Endodermal cell (in vitro differentiated cells): Measurements from ENCODE around the gene USP14. TPM values are rescaled to one million over a fixed set of nuclear protein-coding genes. Genes with fewer than 3 reads are reported as not detected.

Source experiments
- DNase-seq: peaks from one replicate; pipeline ENCODE4 v3.0.0-alpha.2; 2017
- H3K27ac ChIP-seq: 2 replicates; pipeline ENCODE4 v1.5.1; 2013; ENCODE audit warnings: mild to moderate bottlenecking, low read depth, low read length, moderate library complexity
- H3K27me3 ChIP-seq: 2 replicates; pipeline ENCODE4 v1.6.1; 2013; ENCODE audit warnings: mild to moderate bottlenecking, low read length, moderate library complexity; ENCODE audit not compliant: insufficient read depth, control insufficient read depth, poor library complexity, severe bottlenecking
- H3K36me3 ChIP-seq: 2 replicates; pipeline ENCODE4 v1.7.0; 2013; ENCODE audit warnings: mild to moderate bottlenecking, low read length, moderate library complexity; ENCODE audit not compliant: control insufficient read depth, insufficient read depth
- H3K4me1 ChIP-seq: one replicate; pipeline ENCODE4 v1.7.0; 2013; ENCODE audit warnings: low read length; ENCODE audit not compliant: control insufficient read depth, insufficient read depth
- H3K4me3 ChIP-seq: 2 replicates; pipeline ENCODE4 v1.5.1; 2013; ENCODE audit warnings: mild to moderate bottlenecking, low read length, moderate library complexity
- H3K9ac ChIP-seq: 2 replicates; pipeline ENCODE4 v1.6.1; 2013; ENCODE audit warnings: mild to moderate bottlenecking, low read length, moderate library complexity; ENCODE audit not compliant: poor library complexity, severe bottlenecking; ENCODE audit errors: extremely low read depth
- H3K9me3 ChIP-seq: 2 replicates; pipeline ENCODE4 v1.6.1; 2013; ENCODE audit warnings: mild to moderate bottlenecking, low read length, moderate library complexity; ENCODE audit not compliant: control insufficient read depth
- H3K27ac Mint-ChIP-seq: 2 replicates; pipeline ENCODE4 v1.8.0; 2020; ENCODE audit warnings: mixed read lengths
- H3K27me3 Mint-ChIP-seq: 2 replicates; pipeline ENCODE4 v1.8.0; 2021; ENCODE audit warnings: mild to moderate bottlenecking, mixed read lengths; ENCODE audit not compliant: insufficient read depth
- H3K36me3 Mint-ChIP-seq: 2 replicates; pipeline ENCODE4 v1.8.0; 2020; ENCODE audit warnings: low read depth, mixed read lengths
- H3K4me1 Mint-ChIP-seq: 2 replicates; pipeline ENCODE4 v1.8.0; 2020; ENCODE audit warnings: mixed read lengths
- H3K4me3 Mint-ChIP-seq: 2 replicates; pipeline ENCODE4 v1.8.0; 2020; ENCODE audit warnings: mild to moderate bottlenecking, moderate library complexity, mixed read lengths
- H3K9me3 Mint-ChIP-seq: 2 replicates; pipeline ENCODE4 v1.8.0; 2020; ENCODE audit warnings: mild to moderate bottlenecking, mixed read lengths
- WGBS, 2 experiments: methylation state at CpG; one replicate each; pipeline versions ENCODE4 v1.1.5 to v1.1.7; 2013; ENCODE audit warnings: missing lambda C conversion rate in 2 of 2, mixed read lengths in 1 of 2; ENCODE audit not compliant: insufficient coverage in 1 of 2, insufficient read length in 1 of 2; 5-methylcytosine and 5-hydroxymethylcytosine counted together
- total RNA-seq, 2 donors: library from RNA; stranded (reverse); fragmentation: NEBNext Ultra II Directional in 1 of 2; extraction: Animal tissue kit (Norgen Biotek cat#: 25700) in 1 of 2; gene quantifications; 2 replicates in 1 of 2; 3 replicates in 1 of 2; pipeline ENCODE4 v1.2.1, GENCODE V29; 2021
- TF ChIP-seq, protein P1 (sequence below): fragments of 200-600 bp; sonication (generic); conservative IDR thresholded peaks from 2 replicates; pipeline ENCODE4 v1.5.0; 2021; ENCODE audit warnings: antibody characterized with exemption, mild to moderate bottlenecking

The USP14 gene
- total RNA-seq, 2 donors from 2014 or later, result 76.2 to 92.4 TPM

DNA sequence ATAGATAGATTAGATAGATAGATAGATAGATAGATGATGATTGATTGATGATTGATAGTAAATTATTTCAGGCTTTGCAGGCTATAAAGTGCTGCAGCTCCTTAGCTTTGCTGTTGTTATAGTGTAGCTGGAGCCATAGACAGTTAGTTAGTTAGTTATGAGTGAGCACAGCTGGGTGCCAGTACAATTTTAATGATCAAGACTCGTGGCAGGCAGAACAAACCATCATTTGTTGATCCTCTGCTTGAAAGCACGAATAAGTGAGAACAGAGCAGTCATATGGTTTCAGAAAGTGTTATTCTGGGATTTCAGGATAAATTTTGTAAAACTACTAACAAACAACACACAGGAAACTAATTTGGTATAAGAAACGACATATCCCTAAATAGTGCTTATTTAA, 55.6 kb downstream of the USP14 start:
- Histone ChIP-seq H3K4me3 (no peak overlapping the region), H3K27ac (no peak overlapping the region), H3K9ac (no peak overlapping the region), H3K27me3 (no peaks in the 10 kb centered on the region), H3K36me3 (peaks cover 99% of the 10 kb centered on the region), H3K4me1 (no peaks in the 10 kb centered on the region), H3K9me3 (peaks cover 8% of the 10 kb centered on the region)
- Mint-ChIP-seq H3K27ac (no peak overlapping the region), H3K27me3 (no peaks in the 10 kb centered on the region), H3K36me3 (peaks cover 85% of the 10 kb centered on the region), H3K4me3 (no peak overlapping the region), H3K9me3 (peaks cover 4% of the 10 kb centered on the region), H3K4me1 (peaks cover 13% of the 10 kb centered on the region)
- no peak for DNase-seq
- TF ChIP-seq, protein P1, sequence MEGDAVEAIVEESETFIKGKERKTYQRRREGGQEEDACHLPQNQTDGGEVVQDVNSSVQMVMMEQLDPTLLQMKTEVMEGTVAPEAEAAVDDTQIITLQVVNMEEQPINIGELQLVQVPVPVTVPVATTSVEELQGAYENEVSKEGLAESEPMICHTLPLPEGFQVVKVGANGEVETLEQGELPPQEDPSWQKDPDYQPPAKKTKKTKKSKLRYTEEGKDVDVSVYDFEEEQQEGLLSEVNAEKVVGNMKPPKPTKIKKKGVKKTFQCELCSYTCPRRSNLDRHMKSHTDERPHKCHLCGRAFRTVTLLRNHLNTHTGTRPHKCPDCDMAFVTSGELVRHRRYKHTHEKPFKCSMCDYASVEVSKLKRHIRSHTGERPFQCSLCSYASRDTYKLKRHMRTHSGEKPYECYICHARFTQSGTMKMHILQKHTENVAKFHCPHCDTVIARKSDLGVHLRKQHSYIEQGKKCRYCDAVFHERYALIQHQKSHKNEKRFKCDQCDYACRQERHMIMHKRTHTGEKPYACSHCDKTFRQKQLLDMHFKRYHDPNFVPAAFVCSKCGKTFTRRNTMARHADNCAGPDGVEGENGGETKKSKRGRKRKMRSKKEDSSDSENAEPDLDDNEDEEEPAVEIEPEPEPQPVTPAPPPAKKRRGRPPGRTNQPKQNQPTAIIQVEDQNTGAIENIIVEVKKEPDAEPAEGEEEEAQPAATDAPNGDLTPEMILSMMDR, result no peak
- 95% methylated on average over 2 of the region's 3 CpGs for WGBS, 2 experiments

DNA sequence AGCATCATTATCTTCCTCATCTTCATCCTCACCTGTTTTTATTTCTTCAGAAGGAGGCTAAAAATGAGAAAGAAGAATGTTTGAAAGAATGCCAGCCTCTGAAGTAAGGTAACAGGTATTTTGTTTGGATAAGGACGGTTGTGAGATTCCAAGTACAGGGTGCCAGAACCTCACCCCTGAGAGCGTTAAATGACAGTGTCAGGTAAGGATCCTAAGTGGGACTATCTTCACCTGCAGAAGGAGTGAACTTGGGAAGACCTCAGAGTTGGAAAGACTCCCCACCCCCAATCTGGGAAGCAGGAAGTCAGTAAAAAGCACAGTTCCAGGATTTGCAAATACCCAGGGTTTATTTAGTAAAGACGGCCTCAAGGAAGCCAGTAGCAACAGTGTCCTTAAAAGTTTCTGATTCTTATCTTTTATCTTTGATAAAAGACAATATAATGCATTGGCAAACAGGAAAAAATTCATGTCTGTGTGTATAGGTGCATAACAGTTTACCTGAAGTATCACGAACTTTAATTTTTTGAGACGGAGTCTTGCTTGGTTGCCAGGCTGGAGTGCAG, 57.2 kb downstream of the USP14 start:
- Histone ChIP-seq H3K36me3 (peaks cover 93% of the 10 kb centered on the region), H3K9me3 (peaks cover 8% of the 10 kb centered on the region), H3K9ac (no peak overlapping the region), H3K4me3 (no peak overlapping the region), H3K4me1 (no peaks in the 10 kb centered on the region), H3K27ac (no peak overlapping the region), H3K27me3 (no peaks in the 10 kb centered on the region)
- Mint-ChIP-seq H3K27me3 (no peaks in the 10 kb centered on the region), H3K9me3 (peaks cover 4% of the 10 kb centered on the region), H3K36me3 (peaks cover 84% of the 10 kb centered on the region), H3K4me3 (no peak overlapping the region), H3K4me1 (peaks cover 13% of the 10 kb centered on the region), H3K27ac (peak overlapping the region; percentile 88)
- TF ChIP-seq, protein P1, result no peak
- DNase-seq, result peak; percentile 55
- 91 to 96% methylated on average over 3 to 5 of the region's 5 CpGs for WGBS, 2 experiments

DNA sequence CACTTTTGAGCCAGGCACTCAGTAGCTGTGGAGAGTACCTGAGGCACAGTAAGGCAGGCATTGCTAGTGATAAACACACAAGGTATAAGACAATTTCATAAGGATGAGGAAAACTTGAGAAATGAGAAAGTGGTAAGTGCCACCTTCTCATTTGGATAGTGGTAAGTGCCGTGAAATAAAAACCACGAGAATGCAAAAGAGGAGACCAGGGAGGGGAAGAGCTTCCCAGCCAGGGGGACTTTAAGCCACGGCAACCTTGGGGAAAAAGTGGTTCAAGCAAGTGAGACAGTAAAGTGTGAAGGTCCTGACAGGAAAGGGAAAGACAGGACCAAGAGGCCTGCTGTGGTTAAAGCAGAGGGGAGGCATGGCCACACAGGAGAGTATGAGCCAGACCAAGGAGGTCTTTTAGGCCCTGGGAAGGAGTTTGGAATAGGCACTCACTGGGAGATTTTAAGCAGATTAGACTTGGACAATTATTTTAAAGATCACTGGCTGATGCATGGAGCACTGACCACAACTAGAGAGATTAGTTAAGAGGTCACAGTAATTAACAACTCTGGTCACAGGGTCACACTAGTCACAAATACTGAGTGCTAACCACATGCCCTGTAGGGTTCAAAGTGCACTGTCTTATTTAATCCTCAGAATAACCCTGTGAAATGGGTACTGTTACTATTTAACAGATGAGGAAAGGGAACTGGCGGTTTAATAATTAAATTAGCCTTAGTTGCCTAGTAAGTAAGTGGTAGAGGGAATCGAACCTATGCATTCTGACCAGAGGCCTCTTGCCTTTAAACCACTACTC, 59.4 kb downstream of the USP14 start:
- DNase-seq, result no peak
- Histone ChIP-seq H3K36me3 (peaks cover 89% of the 10 kb centered on the region), H3K27me3 (no peaks in the 10 kb centered on the region), H3K9me3 (peaks cover 8% of the 10 kb centered on the region), H3K27ac (no peak overlapping the region), H3K4me3 (no peak overlapping the region), H3K9ac (no peak overlapping the region), H3K4me1 (no peaks in the 10 kb centered on the region)
- Mint-ChIP-seq H3K36me3 (peaks cover 80% of the 10 kb centered on the region), H3K9me3 (peaks cover 4% of the 10 kb centered on the region), H3K27me3 (no peaks in the 10 kb centered on the region), H3K4me1 (peaks cover 13% of the 10 kb centered on the region), H3K4me3 (no peak overlapping the region), H3K27ac (no peak overlapping the region)
- TF ChIP-seq, protein P1, result no peak
- 93 to 97% methylated on average over 3 to 5 of the region's 5 CpGs for WGBS, 2 experiments
